ENCODE measurements around the gene TSPAN15.

Gene TSPAN15

DNA sequence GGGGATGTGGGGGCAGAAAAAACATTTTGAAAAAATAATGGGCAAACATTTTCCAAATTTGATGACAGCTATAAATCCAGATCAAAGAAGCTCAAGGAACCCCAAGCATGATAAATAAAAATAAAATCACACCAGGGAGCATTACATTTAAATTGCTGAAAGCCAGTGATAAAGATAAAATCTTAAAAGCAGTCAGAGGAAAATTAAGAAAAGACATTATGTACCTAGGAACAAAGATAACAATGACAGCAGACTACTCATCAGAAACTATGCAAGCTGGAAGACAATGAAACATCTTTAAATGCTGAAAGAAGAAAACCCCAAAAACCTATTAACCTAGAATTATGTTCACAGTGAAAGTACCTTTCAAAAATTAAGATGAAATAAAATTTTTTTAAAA lies 98.7 kb downstream of the TSPAN15 start:
- DNase-seq (ENCODE audit: low read depth), result no peak
- TF ChIP-seq, protein P1, sequence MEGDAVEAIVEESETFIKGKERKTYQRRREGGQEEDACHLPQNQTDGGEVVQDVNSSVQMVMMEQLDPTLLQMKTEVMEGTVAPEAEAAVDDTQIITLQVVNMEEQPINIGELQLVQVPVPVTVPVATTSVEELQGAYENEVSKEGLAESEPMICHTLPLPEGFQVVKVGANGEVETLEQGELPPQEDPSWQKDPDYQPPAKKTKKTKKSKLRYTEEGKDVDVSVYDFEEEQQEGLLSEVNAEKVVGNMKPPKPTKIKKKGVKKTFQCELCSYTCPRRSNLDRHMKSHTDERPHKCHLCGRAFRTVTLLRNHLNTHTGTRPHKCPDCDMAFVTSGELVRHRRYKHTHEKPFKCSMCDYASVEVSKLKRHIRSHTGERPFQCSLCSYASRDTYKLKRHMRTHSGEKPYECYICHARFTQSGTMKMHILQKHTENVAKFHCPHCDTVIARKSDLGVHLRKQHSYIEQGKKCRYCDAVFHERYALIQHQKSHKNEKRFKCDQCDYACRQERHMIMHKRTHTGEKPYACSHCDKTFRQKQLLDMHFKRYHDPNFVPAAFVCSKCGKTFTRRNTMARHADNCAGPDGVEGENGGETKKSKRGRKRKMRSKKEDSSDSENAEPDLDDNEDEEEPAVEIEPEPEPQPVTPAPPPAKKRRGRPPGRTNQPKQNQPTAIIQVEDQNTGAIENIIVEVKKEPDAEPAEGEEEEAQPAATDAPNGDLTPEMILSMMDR (IDR thresholded peaks at IDR 0.05; ENCODE audit: control insufficient read depth, extremely low read depth, insufficient read depth), result no peak
- H3K4me3 ChIP-seq (ENCODE audit: low read depth, low read length), result no peak overlapping the region

DNA sequence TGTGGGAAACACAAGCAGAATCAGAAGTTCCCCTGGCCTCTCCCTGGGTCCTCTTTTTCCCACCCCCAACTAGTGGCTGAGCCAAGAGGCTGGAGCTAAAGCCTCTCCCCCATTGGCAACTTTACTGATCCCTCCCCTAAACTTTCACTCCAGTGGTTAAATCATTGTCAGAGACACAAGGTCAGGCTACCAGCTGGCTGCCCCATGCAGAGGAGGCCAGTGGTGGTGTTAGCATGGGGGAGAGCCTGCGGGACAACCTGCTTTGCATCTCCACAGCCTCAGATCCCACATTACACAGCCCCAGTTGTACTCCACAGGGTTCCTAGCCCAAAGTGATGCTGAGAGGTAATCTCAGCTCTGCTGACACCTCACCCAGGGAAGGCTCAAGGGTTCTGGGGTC lies 101.0 kb downstream of the TSPAN15 start:
- H3K4me3 ChIP-seq (ENCODE audit: low read depth, low read length), result no peak overlapping the region
- DNase-seq (ENCODE audit: low read depth), result no peak
- TF ChIP-seq, protein P1 (IDR thresholded peaks at IDR 0.05; ENCODE audit: control insufficient read depth, extremely low read depth, insufficient read depth), result no peak

DNA sequence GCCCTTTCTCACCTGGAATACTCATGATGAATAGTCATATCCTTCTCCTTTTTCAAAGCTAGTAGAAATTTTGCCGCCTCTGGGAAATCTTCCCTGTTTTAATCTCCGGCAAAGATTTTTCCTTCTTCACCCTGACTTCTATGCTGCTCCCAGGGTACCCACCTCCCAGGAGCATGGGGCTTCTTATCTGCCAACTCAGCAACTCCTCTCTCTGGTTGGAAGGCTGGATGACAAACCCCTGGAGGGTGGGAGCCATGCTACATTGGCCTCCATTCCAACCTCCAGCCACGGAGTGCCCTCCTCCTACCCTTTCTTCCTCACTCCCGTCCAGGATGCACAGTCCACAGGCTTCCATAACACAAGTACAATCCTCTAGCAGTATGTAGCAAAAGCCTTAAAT lies 102.1 kb downstream of the TSPAN15 start:
- DNase-seq (ENCODE audit: low read depth), result no peak
- H3K4me3 ChIP-seq (ENCODE audit: low read depth, low read length), result no peak overlapping the region
- TF ChIP-seq, protein P1 (IDR thresholded peaks at IDR 0.05; ENCODE audit: control insufficient read depth, extremely low read depth, insufficient read depth), result no peak

DNA sequence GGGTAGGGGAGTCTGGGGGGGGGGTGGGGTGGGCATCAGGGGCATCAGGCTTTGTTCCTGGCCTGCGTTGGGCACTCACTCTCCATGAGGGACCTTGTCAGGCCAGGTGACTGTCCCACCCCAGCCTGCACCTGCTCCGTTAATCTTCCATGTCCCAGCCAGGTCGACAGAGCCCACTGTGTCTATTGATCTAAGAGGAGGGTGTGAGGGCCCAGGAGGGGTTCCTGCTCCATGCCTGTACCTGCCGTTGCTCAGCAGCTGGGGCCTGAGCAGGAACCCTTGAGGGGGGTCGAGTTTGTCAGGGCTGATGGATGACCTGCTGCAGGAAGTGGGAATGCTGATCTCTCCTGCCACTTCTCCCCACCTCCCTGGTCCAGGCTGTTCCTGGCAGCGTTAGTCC lies 103.3 kb downstream of the TSPAN15 start:
- DNase-seq (ENCODE audit: low read depth), result no peak
- H3K4me3 ChIP-seq (ENCODE audit: low read depth, low read length), result no peak overlapping the region
- TF ChIP-seq, protein P1 (IDR thresholded peaks at IDR 0.05; ENCODE audit: control insufficient read depth, extremely low read depth, insufficient read depth), result no peak
